ENCODE data around the gene CKMT2. TPM values are rescaled to one million over a fixed set of nuclear protein-coding genes. Genes with fewer than 3 reads are reported as not detected.

The CKMT2 gene
- total RNA-seq, 2 donors from 2014 or later: not detected

DNA sequence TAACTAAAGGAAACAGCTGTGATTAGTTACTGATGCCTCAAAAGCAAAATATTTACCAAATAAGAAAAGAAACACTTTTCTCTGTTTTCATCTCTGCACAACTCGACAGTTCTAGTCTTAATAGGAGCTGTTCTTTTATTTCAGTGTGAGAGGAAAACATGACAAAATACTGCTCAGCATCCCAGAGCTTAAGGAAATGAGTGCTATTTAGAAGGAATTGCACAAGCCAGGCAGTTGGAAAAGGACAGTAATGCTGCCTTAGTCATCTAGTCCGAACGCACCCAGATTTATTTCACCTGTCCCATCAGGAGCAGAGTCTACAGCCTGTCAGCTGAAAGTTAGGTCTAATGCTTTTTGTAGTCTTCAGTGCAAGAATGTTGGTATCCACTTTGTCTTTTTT is 80.6 kb downstream of the CKMT2 start:
- no peaks in the 10 kb centered on the region for H3K9me3 Mint-ChIP-seq
- H3K4me3 Mint-ChIP-seq: no peak overlapping the region
- no peak overlapping the region for H3K27ac Mint-ChIP-seq
- H3K27me3 Mint-ChIP-seq: no peaks in the 10 kb centered on the region
- H3K4me1 Mint-ChIP-seq (ENCODE audit: low read depth in 2 of 2): no peaks in the 10 kb centered on the region
- no peak for ATAC-seq
- H3K36me3 Mint-ChIP-seq: peaks cover 12% of the 10 kb centered on the region
- DNase-seq (ENCODE audit: low spot score): no peak

DNA sequence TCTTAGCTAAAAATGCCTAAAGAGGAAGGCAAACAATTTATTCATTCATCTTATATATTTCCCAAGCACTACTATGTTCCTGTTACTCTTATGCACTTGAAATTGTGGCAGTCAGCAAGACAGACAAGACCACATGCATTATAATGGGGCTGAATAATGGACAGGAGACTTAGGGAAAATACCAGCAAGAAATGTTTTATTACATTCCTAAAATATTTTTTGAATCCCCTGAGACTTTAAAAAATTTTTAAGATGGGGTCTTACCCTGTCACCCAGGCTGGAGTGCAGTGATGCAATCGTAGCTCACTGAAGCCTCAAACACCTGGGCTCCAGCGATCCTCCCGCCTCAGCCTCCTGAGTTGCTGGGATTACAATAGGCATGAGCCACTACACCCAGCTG is 81.5 kb downstream of the CKMT2 start:
- H3K4me1 Mint-ChIP-seq (ENCODE audit: low read depth in 2 of 2): no peaks in the 10 kb centered on the region
- H3K27ac Mint-ChIP-seq: no peak overlapping the region
- no peaks in the 10 kb centered on the region for H3K9me3 Mint-ChIP-seq
- DNase-seq (ENCODE audit: low spot score) (no peak), ATAC-seq (no peak)
- no peak overlapping the region for H3K4me3 Mint-ChIP-seq
- peaks cover 12% of the 10 kb centered on the region for H3K36me3 Mint-ChIP-seq
- no peaks in the 10 kb centered on the region for H3K27me3 Mint-ChIP-seq

DNA sequence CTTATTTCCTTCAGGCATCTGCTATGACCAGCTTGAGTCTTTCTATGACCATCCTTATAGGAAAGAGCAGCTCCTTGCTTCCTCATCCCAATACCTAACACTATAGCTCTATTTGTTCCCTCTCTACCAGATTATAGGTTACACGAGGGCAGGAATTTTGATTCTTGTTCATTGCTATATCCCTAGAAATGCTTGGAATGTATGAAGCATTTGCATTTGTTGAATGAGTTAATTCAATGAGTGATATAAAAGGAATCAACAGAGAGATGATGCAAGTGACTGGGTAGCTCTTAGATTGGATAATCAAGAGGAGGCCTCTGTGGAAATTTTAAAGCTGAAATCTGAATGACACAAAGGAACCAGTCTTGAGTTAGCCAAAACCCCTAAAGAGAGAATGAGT is 82.2 kb downstream of the CKMT2 start:
- DNase-seq (ENCODE audit: low spot score) (no peak), ATAC-seq (no peak)
- H3K4me3 Mint-ChIP-seq: no peak overlapping the region
- H3K36me3 Mint-ChIP-seq: peaks cover 12% of the 10 kb centered on the region
- no peak overlapping the region for H3K27ac Mint-ChIP-seq
- H3K27me3 Mint-ChIP-seq: no peaks in the 10 kb centered on the region
- no peaks in the 10 kb centered on the region for H3K4me1 Mint-ChIP-seq (ENCODE audit: low read depth in 2 of 2)
- H3K9me3 Mint-ChIP-seq: no peaks in the 10 kb centered on the region

DNA sequence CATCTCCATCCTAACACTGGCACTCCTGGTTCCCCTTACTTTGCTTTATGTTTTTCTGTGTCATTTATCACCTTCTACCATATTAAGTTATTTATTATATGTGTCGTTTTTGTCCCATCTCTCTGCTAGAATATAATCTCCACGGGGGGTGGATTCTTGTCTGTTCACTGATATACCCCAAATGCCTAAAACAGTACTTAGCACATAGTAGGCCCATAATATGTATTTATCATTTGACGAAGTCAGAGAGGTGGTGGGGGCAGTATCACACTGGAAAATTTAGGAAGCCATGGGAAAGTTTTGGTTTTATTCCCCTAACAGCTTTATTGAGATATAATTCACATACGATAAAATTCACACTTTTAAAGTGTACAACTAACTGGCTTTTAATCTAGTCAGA is 82.7 kb downstream of the CKMT2 start:
- DNase-seq (ENCODE audit: low spot score) (no peak), ATAC-seq (no peak)
- Mint-ChIP-seq H3K4me3 (no peak overlapping the region), H3K27ac (no peak overlapping the region), H3K36me3 (peaks cover 9% of the 10 kb centered on the region), H3K4me1 (ENCODE audit: low read depth in 2 of 2) (no peaks in the 10 kb centered on the region), H3K27me3 (no peaks in the 10 kb centered on the region), H3K9me3 (no peaks in the 10 kb centered on the region)

Other genes starting within 250 kb of the CKMT2 start
- 10 to 100 TPM; 23.5 to 34.8 TPM for gene ZCCHC9, start 68.3 kb downstream of the CKMT2 start, total RNA-seq
- gene ACOT12, start 160.8 kb downstream of the CKMT2 start, total RNA-seq: not detected

Measured in natural killer cell treated with Interleukin-12 subunit alpha and Interleukin-12 subunit beta and Interleukin-15 and Interleukin-18, amount 100 ng/mL, for 72 hours (primary cell).